IPS-11a (cell line): ENCODE measurements around the gene WRAP73.

Source experiments
- H3K4me3 ChIP-seq: one replicate; pipeline ENCODE4 v1.5.1; 2013; ENCODE audit warnings: low read depth, low read length, control low read depth

WRAP73 gene

GRCh38 chr1:3650248-3651025 lies 534 bp upstream of the WRAP73 start:
- no peak overlapping the region for H3K4me3 ChIP-seq

- H3K4me3 ChIP-seq: no peak overlapping the region
Observed at GRCh38 chr1:3646596-3646995, 3.3 kb downstream of the WRAP73 start.

GRCh38 chr1:3645666-3646355 lies 4.1 kb downstream of the WRAP73 start:
- H3K4me3 ChIP-seq: no peak overlapping the region

- no peak overlapping the region for H3K4me3 ChIP-seq
Observed at GRCh38 chr1:3645247-3645646, 4.7 kb downstream of the WRAP73 start.

- H3K4me3 ChIP-seq: no peak overlapping the region
Observed at GRCh38 chr1:3644273-3644672, 5.6 kb downstream of the WRAP73 start.

GRCh38 chr1:3642919-3643675 lies 6.8 kb downstream of the WRAP73 start:
- H3K4me3 ChIP-seq: no peak overlapping the region

GRCh38 chr1:3641816-3642215 lies 8.1 kb downstream of the WRAP73 start:
- no peak overlapping the region for H3K4me3 ChIP-seq

- H3K4me3 ChIP-seq: no peak overlapping the region
Observed at GRCh38 chr1:3641046-3641760, 8.7 kb downstream of the WRAP73 start.

- no peak overlapping the region for H3K4me3 ChIP-seq
Observed at GRCh38 chr1:3640121-3640837, 9.6 kb downstream of the WRAP73 start.

GRCh38 chr1:3639397-3639911 lies 10.4 kb downstream of the WRAP73 start:
- H3K4me3 ChIP-seq: no peak overlapping the region

GRCh38 chr1:3638676-3639075 lies 11.2 kb downstream of the WRAP73 start:
- no peak overlapping the region for H3K4me3 ChIP-seq

- no peak overlapping the region for H3K4me3 ChIP-seq
Observed at GRCh38 chr1:3638027-3638426, 11.9 kb downstream of the WRAP73 start.

- H3K4me3 ChIP-seq: no peak overlapping the region
Observed at GRCh38 chr1:3636531-3636930, 13.4 kb downstream of the WRAP73 start.

- no peak overlapping the region for H3K4me3 ChIP-seq
Observed at GRCh38 chr1:3636080-3636479, 13.8 kb downstream of the WRAP73 start.

GRCh38 chr1:3634059-3634800 lies 15.7 kb downstream of the WRAP73 start:
- H3K4me3 ChIP-seq: no peak overlapping the region

GRCh38 chr1:3633344-3634058 lies 16.4 kb downstream of the WRAP73 start:
- no peak overlapping the region for H3K4me3 ChIP-seq

- no peak overlapping the region for H3K4me3 ChIP-seq
Observed at GRCh38 chr1:3632716-3633343, 17.1 kb downstream of the WRAP73 start.

- H3K4me3 ChIP-seq: no peak overlapping the region
Observed at GRCh38 chr1:3632298-3632697, 17.6 kb downstream of the WRAP73 start.
